HK-2 (cell line): ENCODE measurements around the gene CBX4.

Experiments used
- DNase-seq: peaks from one replicate; pipeline ENCODE4 v3.0.0-alpha.2; 2018; ENCODE audit not compliant: unreplicated experiment

Gene CBX4

DNA sequence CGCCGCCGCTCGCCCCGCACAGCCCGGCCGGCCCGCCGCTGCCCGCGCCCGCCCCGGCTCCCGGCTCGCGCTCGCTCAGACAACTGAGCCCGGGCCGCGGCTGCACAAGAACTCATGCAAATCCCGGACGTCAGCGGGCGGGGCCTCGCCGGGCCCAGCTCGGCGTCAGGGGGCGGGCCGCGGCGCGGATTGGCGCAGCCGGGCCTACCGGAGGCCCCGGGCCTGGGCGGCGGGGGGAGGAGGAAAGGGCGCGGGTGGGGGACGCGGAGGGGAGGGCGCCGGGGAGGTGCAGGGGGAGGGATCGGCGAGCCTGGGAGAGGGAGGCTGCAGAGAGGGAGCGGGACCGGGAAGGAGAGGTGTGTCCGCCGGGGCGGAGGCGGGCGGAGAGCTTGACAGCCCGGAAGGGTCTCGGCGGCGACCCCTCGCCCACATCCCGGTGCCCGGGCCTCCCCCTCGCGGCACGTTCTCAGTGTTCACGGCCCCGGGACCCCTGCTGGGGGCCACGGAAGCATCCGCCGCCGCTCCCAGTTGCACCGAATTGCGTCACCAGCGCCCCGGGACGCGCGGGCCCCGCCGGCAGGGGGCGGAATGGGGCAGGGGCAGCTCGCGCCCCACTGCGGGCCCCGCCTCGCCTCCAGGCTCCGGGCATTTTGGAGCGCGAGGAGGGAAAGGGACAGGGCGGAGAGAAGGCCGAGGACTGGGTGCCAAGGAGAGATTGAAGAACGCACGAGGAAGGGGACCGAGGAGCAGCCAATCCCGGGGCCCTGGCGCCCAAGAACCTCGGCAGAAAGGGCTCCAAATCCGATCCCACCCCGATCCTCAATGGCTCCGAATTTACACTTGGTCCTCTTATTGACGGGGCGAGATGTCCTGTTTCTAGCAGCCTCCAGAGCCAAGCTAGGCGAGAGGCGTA is at the start of gene CBX4:
TSS of gene CBX4 (minus strand) at position 85 of the 913 bp plus-strand sequence. CDS start 189 bp downstream, outside the sequence.
- DNase-seq, result peak; percentile 95

DNA sequence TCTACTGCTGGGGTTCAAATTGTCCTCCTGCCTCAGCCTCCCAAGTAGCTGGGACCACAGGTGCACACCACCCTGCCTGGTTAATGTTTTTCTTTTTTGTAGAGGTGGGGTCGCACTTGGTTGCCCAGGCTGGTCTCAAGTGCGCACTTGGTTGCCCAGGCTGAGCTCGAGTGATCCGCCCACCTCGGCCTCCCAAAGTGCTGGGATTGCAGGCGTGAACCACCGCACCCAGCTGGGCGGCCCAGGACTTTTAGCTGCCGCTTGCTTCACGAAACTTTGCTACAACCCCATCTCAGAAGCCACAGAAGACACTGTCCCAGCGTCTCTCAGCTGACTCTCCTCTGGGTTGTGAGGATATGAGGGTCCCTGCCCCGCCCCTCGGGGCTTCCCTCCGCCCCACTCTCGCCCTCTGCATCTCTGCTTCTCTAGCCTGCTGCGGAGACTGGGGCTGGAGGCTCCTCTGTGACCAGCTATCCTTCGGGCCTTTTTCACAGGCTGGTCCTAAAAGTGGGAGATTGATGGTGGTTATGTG is 48.8 kb upstream of the CBX4 start:
- no peak for DNase-seq

- no peak for DNase-seq
Observed at GRCh38 chr17:79887451-79887991, 48.3 kb upstream of the CBX4 start.

GRCh38 chr17:79883202-79883601 is 44.0 kb upstream of the CBX4 start:
- DNase-seq, result no peak

DNA sequence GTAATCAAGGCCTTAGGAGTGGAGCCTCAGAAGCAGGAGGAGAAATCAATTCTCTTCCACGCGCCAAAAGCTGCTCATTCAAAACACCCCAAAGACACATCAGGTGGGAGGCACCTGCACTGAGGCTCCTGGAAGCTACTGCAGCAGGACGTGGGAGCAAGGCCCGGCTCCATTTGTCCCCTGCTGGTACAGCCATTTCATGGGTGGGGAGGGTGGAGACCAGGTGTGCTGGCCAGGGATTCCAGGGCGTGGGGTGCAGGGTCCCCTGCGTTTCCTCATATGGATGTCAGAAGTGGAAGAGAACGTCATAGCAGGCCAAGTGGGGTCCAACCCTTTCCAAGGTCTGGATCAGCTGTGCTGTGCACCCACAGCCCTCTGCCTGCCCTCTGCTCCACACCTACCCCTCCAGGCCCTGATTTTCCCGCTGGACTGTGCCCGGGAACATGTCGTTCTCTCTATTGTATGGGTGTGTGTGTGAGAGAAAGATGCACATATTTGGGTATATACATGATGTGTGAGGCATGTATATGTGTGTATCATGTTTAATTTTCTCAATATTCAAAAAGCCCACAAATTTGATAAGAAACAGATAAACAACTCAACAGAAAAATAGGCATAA is 39.2 kb upstream of the CBX4 start:
- DNase-seq, result no peak

- DNase-seq, result no peak
Observed at GRCh38 chr17:79877041-79877440, 37.8 kb upstream of the CBX4 start.

DNA sequence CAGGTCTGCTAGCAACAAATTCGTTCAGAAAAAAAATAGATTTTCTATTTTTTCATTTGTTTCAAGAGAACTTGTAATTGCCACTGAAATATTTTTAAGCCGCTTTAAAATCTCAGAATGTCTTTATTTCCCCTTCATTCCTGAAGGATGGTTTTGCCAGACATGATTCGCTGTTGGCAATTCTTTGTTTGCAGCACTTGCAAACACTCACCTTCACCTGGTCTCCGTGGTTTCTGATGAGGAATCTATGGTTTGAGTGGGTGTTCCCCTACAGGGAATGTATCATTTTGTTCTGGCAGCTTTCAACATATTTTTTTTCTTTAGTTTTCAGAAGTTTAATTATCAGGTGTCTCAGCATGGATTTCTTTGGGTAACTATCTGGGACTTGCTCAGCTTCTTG is 36.3 kb upstream of the CBX4 start:
- no peak for DNase-seq

- DNase-seq, result no peak
Observed at GRCh38 chr17:79874329-79874981, 35.2 kb upstream of the CBX4 start.

DNA sequence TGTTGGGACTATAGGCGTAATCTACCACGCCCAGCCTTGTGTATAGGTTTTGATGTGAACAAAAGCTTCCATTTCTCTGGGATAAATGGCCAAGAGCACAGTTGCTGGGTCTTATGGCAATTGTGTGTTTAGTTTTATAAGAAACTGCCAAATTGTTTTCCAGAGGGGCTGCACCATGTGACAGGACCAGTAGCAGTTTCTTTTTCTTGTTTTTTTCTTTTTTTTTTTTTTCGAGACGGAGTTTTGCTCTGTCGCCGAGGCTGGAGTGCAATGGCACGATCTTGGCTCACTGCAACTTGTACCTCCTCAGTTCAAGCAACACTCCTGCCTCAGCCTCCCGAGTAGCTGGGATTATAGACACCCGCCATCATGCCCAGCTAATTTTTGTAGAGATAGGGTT is 34.3 kb upstream of the CBX4 start:
- no peak for DNase-seq

GRCh38 chr17:79872762-79873161 is 33.5 kb upstream of the CBX4 start:
- no peak for DNase-seq

DNA sequence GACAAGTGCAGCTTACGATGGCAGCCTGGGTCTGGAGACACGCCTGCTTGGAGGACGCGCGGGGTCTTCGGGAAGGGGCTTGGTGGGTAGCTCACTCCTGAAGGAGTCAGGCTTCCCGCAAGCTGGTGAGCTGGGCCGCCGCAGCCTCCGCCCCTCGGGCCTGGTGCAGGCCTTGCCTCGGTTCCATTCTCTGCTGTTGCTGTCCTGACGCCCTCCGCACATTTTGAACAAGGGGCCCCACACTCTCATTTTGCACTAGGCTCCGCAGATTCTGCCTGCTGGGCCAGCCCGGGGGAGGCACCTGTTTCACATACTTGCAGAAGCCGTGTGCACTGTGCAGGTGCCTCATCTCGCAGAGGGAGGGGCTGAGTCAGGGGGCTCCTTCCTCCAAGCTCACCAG is 31.9 kb upstream of the CBX4 start:
- DNase-seq, result no peak

GRCh38 chr17:79870540-79870939 is 31.3 kb upstream of the CBX4 start:
- DNase-seq, result no peak

DNA sequence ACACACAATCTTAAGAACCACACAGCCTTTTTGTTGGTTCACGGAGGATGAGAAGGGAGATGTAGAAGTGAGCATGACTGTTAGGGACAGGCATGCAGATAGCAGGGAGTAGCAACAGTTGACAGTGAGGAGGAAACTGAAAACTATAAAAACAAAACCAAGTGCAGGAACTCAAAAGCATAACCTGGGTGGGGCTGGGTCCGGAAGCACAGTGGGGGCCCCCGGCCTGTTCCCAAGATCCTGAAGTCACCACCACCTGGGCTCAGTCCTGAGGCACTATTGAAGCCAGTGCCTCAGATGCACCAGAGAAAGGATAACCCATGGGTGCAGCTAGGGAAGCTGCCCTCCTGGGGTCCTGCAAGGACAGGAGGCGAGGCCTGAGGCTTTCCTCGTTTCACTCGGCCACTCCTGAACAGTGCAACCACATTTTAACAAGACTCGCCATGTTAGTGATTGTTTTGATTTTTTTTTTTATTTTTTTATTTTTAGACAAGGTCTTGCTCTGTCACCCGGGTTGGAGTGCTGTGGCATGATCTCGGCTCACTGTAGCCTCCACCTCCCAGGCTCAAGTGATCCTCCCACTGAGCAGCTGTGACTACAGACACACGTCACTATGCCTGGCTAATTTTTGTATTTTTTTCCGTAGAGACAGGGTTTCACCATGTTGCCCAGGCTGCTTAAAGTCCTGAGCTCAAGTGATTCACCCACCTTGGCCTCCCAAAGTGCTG is 27.7 kb upstream of the CBX4 start:
- DNase-seq, result no peak

GRCh38 chr17:79865351-79866210 is 26.3 kb upstream of the CBX4 start:
- DNase-seq, result no peak

- DNase-seq, result no peak
Observed at GRCh38 chr17:79864617-79865250, 25.5 kb upstream of the CBX4 start.

GRCh38 chr17:79864147-79864546 is 24.9 kb upstream of the CBX4 start:
- no peak for DNase-seq

- no peak for DNase-seq
Observed at GRCh38 chr17:79862771-79863440, 23.7 kb upstream of the CBX4 start.

- DNase-seq, result no peak
Observed at GRCh38 chr17:79862238-79862637, 23.0 kb upstream of the CBX4 start.

DNA sequence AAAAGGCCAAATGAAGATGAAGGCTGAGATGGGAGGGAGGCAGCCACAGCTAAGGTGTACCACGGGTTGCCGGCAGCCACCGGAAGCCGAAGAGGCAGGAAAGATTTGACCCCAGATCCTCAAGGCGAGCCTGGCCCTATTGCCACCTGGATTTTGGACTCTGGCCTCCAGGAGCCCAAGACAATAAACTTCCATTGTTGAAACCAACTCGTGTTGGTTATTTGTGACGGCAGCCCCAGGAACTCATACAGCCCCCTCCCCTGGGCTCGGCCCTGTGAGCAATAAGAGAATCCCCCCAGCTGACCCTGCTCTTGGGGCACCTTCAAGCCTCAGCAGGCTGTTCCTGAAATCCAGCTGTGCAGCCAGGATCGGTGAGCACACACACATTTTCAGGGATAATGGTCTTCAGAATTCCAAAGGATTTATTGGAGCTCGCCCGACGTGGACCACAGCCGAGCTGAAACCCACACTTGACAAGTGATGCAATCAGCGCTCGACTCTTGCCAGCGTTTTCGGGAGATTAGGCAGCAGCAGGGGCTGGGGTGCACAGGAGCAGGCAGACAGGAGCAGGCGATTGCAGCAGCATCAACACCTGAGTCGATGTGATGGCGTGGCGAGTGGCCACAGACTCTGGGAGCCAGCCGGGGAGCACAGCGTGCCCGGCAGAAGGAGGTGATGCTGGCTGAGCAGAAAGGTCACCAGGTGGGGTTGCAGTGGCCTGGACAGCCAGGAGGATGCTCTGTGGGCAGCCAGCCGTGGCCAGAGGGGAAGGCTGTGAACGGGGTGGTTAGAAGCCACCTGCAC is 22.4 kb upstream of the CBX4 start:
- DNase-seq, result no peak
